IPS-15b (cell line): ENCODE results near the gene ANAPC2.

Source experiments
- H3K27me3 ChIP-seq: one replicate; pipeline ENCODE4 v1.6.1; 2013; ENCODE audit warnings: low read length; ENCODE audit not compliant: control insufficient read depth, insufficient read depth
- H3K36me3 ChIP-seq: one replicate; pipeline ENCODE4 v1.6.1; 2013; ENCODE audit warnings: low read length; ENCODE audit not compliant: control insufficient read depth, insufficient read depth
- H3K4me1 ChIP-seq: one replicate; pipeline ENCODE4 v1.6.1; 2013; ENCODE audit warnings: mild to moderate bottlenecking, low read length; ENCODE audit not compliant: control insufficient read depth, insufficient read depth
- H3K4me3 ChIP-seq: one replicate; pipeline ENCODE4 v1.5.1; 2013; ENCODE audit warnings: low read depth, low read length
- H3K9ac ChIP-seq: one replicate; pipeline ENCODE4 v1.6.1; 2013; ENCODE audit warnings: low read depth, mild to moderate bottlenecking, low read length
- H3K9me3 ChIP-seq: one replicate; pipeline ENCODE4 v1.6.1; 2013; ENCODE audit warnings: mild to moderate bottlenecking, low read length; ENCODE audit not compliant: control insufficient read depth, insufficient read depth

The ANAPC2 gene

GRCh38 chr9:137146527-137146918 lies 41.8 kb downstream of the ANAPC2 start:
- Histone ChIP-seq H3K4me1 (no peaks in the 10 kb centered on the region), H3K27me3 (peaks cover 14% of the 10 kb centered on the region), H3K4me3 (no peak overlapping the region)

DNA sequence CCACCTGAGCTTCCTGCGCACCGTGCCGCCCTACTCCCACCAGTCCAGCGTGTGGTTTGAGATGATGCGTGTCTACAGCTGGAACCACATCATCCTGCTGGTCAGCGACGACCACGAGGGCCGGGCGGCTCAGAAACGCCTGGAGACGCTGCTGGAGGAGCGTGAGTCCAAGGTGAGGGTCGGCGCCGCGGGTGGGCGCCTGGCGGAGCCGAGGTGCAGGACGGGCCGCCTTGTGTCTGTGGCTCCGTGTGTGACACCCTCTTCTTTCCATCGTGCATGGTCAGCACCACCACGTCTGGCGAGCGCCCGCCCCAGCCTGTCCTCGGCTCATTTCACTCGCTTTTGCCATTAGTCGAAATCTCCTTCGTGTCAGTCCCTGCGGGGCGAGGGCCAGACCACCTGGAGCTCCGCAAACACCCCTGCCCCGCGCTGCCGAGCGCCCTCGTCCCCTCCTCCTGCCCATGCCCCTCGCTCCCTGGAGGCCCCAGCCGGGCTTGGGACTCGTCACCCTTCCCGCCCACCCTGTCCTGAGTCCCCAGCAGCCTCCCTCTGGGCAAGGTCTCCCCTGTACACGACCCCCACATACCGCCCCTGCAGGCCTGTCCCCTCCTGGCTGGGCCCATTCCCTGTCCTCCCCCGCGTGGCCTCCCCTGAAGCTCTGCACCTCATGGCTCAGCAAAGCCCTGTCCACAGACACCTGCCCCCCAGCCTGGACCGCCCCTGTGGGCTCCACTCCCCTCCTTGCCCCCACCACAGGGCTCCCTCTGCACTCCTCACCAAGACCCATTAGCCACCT lies 42.4 kb downstream of the ANAPC2 start:
- no peaks in the 10 kb centered on the region for H3K4me1 ChIP-seq
- no peaks in the 10 kb centered on the region for H3K9me3 ChIP-seq
- H3K36me3 ChIP-seq = no peaks in the 10 kb centered on the region
- H3K27me3 ChIP-seq = peaks cover 20% of the 10 kb centered on the region
- H3K4me3 ChIP-seq = no peak overlapping the region
- no peak overlapping the region for H3K9ac ChIP-seq

More at GRCh38 chr9:137146527-137146918, 41.8 kb downstream of the ANAPC2 start:
- Histone ChIP-seq H3K9me3 (no peaks in the 10 kb centered on the region), H3K9ac (no peak overlapping the region), H3K36me3 (no peaks in the 10 kb centered on the region)

- H3K9ac ChIP-seq = no peak overlapping the region
- peaks cover 40% of the 10 kb centered on the region for H3K27me3 ChIP-seq
- no peak overlapping the region for H3K4me3 ChIP-seq
- H3K36me3 ChIP-seq = no peaks in the 10 kb centered on the region
- no peaks in the 10 kb centered on the region for H3K9me3 ChIP-seq
- no peaks in the 10 kb centered on the region for H3K4me1 ChIP-seq
Measured at GRCh38 chr9:137143459-137143858, 44.9 kb downstream of the ANAPC2 start.

- no peaks in the 10 kb centered on the region for H3K36me3 ChIP-seq
- H3K9me3 ChIP-seq = no peaks in the 10 kb centered on the region
- peaks cover 50% of the 10 kb centered on the region for H3K27me3 ChIP-seq
- H3K4me1 ChIP-seq = no peaks in the 10 kb centered on the region
- H3K4me3 ChIP-seq = no peak overlapping the region
- H3K9ac ChIP-seq = no peak overlapping the region
Measured at GRCh38 chr9:137141976-137142936, 46.1 kb downstream of the ANAPC2 start.

DNA sequence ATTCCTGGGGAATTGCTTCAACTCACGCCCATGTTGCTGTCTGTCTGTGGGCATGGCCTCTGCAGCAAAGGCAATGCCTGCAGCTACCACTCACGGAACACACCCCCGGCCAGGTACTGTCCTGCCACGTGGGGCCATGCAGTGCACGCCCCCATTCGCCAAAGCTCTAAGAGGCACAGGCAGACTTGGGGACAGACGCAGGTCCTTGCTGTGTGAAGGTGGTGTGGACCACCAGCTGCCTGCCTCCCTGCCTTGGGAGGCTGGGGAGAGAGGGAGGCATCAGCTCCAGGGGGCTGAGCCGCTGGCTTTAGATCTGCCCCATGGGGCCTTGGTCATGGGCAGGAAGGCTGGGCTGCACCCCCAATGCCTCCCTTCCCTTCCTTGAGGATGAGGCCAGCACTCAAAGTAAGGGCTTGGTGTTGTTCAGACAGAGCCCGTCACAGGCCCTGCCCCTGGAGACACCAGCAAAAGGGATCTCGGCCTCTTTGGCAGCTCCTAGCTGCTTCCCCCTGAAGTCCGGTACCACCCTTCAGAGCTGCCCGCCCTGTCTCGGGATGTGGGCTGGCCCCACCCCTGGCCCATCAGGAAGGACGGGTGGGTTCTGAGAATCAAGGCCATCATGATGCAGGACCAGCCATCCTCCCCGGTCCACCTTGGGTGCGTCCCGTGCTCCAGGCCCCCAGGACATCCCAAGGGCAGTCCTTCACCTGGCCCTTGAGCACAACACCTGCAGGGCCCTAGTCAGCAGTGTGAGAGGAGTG lies 47.1 kb downstream of the ANAPC2 start:
- no peaks in the 10 kb centered on the region for H3K36me3 ChIP-seq
- no peak overlapping the region for H3K4me3 ChIP-seq
- H3K27me3 ChIP-seq = peaks cover 57% of the 10 kb centered on the region
- H3K9me3 ChIP-seq = no peaks in the 10 kb centered on the region
- no peaks in the 10 kb centered on the region for H3K4me1 ChIP-seq
- no peak overlapping the region for H3K9ac ChIP-seq

DNA sequence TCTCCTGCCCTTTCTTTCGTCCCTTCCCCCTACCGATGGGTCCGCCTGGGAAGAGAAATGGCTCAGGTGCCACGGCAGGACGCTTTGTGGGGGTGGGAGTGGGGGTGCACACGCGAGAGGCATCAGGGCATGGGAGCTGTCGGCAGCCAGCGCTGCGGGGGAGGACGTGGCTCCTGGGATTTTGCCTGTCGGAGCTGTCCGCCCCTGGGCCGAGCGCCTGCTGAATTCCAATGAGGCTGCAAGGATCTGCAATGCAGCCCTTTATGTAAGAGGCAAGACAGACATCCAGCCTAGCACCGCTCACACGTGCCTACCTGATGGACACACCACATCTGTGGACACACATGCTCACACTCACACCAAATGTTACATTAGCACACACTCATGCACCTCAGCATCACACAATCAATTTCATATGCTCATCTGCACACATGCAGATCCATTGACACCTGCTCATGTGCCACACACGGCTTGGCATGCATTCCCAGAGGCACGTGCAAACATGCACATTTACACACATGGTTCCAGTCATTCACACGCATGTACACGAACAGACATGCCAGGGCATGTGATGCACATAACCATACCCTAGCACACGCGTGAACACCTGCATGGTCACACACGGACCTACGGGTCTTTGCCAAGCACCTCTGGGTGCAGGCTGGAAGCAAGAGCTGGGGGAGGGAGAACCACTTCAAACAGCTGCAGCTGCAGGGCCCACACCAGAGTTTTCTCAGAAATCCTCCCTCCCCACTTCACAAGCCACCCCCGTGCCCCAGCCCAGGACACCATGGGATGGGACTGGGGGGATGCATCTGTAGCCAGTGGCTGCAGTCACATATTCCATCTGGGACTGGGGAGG lies 48.0 kb downstream of the ANAPC2 start:
- peaks cover 62% of the 10 kb centered on the region for H3K27me3 ChIP-seq
- no peaks in the 10 kb centered on the region for H3K4me1 ChIP-seq
- H3K9me3 ChIP-seq = no peaks in the 10 kb centered on the region
- H3K36me3 ChIP-seq = no peaks in the 10 kb centered on the region
- no peak overlapping the region for H3K4me3 ChIP-seq
- H3K9ac ChIP-seq = no peak overlapping the region

GRCh38 chr9:137139468-137140150 lies 48.8 kb downstream of the ANAPC2 start:
- H3K9ac ChIP-seq = no peak overlapping the region
- H3K27me3 ChIP-seq = peaks cover 62% of the 10 kb centered on the region
- no peaks in the 10 kb centered on the region for H3K9me3 ChIP-seq
- no peaks in the 10 kb centered on the region for H3K4me1 ChIP-seq
- no peak overlapping the region for H3K4me3 ChIP-seq
- no peaks in the 10 kb centered on the region for H3K36me3 ChIP-seq

- Histone ChIP-seq H3K36me3 (no peaks in the 10 kb centered on the region), H3K9me3 (no peaks in the 10 kb centered on the region), H3K4me3 (peak within 1 kb of the TSS; percentile 39), H3K9ac (no peak within 1 kb of the TSS), H3K27me3 (peaks cover 64% of the 10 kb centered on the region), H3K4me1 (no peaks in the 10 kb centered on the region)
Measured at GRCh38 chr9:137138722-137139467, 49.5 kb downstream of the ANAPC2 start, which contains the start of gene GRIN1. TSS of gene GRIN1 (plus strand) at chr9:137139154. CDS start at chr9:137139487, 333 bp downstream.

DNA sequence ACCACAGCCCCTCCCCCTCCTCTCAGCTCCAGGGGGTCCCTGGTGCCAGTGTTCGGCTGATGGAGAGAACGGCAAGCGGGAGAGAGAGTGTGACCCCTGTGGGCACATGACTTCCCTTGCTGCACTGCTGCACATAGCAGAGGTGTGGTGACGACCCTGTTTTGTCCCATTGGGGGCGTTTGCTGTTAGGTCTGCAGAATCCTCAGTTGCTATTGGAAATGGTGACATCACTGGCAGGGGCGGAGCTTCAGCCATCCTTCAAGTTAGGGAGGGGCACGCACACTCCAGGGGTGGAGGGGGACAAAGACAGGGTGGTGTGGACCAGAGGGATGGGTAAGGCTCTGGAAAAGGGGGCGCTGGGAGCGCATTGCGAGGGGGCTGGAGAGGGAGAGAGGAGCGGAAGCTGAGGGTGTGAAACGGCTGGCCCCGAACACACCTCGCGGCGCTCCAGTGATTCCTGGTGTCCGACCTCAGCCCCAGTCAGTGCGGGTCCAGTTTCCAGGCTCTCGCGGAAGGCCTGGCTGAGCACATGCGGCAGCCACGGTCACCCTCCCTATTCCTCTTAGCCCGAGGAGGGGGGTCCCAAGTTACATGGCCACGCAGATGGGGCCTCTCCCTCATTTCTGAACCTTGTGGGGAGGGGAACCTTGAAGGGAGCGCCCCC lies 50.2 kb downstream of the ANAPC2 start:
- Histone ChIP-seq H3K27me3 (peaks cover 64% of the 10 kb centered on the region), H3K9me3 (no peaks in the 10 kb centered on the region), H3K4me1 (no peaks in the 10 kb centered on the region), H3K36me3 (no peaks in the 10 kb centered on the region), H3K4me3 (peak overlapping the region; percentile 39), H3K9ac (no peak overlapping the region)
